HEK293T (cell line): ENCODE data around the gene MATN1.

Source experiments
- BHLHE40 ChIP-seq: fragments of 450-650 bp; IDR thresholded peaks from 2 replicates; pipeline ENCODE4 v1.6.1; 2016; ENCODE audit warnings: mild to moderate bottlenecking, moderate library complexity, borderline replicate concordance
- FOXK2 ChIP-seq: fragments of 450-650 bp; IDR thresholded peaks from 2 replicates; pipeline ENCODE4 v1.6.1; 2016; ENCODE audit warnings: mild to moderate bottlenecking
- LEF1 ChIP-seq: fragments of 450-650 bp; IDR thresholded peaks from 2 replicates; pipeline ENCODE4 v1.6.1; 2017; ENCODE audit warnings: mild to moderate bottlenecking, borderline replicate concordance
- PKNOX1 ChIP-seq: fragments of 450-650 bp; IDR thresholded peaks from 2 replicates; pipeline ENCODE4 v1.6.1; 2016

GRCh38 chr1:30764396-30764795, 41.0 kb upstream of the MATN1 start:
- TF ChIP-seq FOXK2 (no peak), LEF1 (no peak), BHLHE40 (no peak), PKNOX1 (no peak)
